Measurements from ENCODE around the gene PNPLA6. TPM values are rescaled to one million over a fixed set of nuclear protein-coding genes. Genes with fewer than 3 reads are reported as not detected.
"Not testable (repeated sequence)": the region's sequence is repeated elsewhere in the genome, so short reads cannot be mapped to it uniquely, and the experiment has no call there.

PNPLA6 gene
- total RNA-seq, 1 donor from 2014 or later, result 129 TPM

DNA sequence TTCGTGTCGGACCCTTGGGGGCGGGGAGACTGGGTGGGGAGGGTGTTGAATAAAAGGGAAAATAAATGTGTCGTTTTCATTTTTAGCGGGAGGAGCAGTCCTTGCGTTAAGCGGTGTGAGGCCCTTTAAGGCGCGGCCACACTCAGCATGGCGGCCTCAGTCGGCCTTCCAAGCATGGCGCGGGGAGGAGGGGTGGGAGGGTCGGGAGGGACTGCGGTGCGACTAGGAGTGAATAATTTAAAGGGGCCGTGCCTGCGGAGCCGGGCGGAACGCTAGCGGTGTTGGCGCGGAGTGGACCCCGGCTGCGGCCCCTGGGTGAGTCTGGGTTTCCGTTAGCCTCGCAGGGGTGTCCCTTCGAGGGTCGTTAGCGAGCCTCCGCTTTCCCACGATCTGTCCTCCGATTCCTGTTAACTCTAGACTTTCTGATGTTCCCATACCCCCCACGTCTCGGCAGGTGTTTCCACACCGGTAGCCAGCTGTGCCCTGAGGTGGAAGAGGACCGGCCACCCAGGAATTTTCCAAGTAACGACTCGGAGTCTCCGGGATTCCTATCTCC, 1.5 kb upstream of the PNPLA6 start:
- peaks cover 13% of the 10 kb centered on the region for H3K36me3 Mint-ChIP-seq (ENCODE audit: unreplicated experiment)
- TF ChIP-seq, protein P1, sequence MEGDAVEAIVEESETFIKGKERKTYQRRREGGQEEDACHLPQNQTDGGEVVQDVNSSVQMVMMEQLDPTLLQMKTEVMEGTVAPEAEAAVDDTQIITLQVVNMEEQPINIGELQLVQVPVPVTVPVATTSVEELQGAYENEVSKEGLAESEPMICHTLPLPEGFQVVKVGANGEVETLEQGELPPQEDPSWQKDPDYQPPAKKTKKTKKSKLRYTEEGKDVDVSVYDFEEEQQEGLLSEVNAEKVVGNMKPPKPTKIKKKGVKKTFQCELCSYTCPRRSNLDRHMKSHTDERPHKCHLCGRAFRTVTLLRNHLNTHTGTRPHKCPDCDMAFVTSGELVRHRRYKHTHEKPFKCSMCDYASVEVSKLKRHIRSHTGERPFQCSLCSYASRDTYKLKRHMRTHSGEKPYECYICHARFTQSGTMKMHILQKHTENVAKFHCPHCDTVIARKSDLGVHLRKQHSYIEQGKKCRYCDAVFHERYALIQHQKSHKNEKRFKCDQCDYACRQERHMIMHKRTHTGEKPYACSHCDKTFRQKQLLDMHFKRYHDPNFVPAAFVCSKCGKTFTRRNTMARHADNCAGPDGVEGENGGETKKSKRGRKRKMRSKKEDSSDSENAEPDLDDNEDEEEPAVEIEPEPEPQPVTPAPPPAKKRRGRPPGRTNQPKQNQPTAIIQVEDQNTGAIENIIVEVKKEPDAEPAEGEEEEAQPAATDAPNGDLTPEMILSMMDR (IDR thresholded peaks at IDR 0.05), result no peak
- H3K4me3 Mint-ChIP-seq (ENCODE audit: unreplicated experiment), result peak overlapping the region; percentile 94
- H3K4me1 Mint-ChIP-seq (ENCODE audit: unreplicated experiment), result peaks cover 15% of the 10 kb centered on the region
- H3K27me3 Mint-ChIP-seq (ENCODE audit: unreplicated experiment), result no peaks in the 10 kb centered on the region
- peak; percentile 89 for DNase-seq (ENCODE audit: extremely low spot score, unreplicated experiment)
- H3K9me3 Mint-ChIP-seq (ENCODE audit: unreplicated experiment), result no peaks in the 10 kb centered on the region
- H3K27ac Mint-ChIP-seq (ENCODE audit: unreplicated experiment), result peak overlapping the region; percentile 99

DNA sequence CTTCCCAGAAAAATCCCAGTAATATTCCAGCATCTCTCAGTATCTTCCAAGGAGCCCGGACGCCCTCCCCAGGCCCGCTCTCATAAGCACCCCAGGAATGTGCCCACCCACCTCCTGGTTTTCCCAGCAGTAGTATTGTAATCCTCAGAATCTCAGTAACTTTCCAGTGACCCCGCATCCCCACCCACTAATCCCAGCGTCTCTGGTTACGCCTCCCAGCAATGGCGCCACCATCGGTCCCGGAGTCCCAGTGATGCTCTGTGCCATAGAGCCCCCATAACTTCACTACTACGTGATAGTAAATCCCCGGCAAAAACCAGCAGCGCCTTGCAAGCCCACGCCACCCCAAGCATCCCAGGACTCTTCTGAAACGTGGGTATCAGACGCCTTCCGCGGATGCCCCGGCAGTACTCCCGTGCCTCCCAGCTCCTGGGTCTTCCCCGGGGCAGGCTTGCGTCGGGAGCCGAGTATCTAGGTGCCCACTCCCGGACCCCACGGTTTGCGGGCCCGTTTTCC, 928 bp upstream of the PNPLA6 start:
- peaks cover 12% of the 10 kb centered on the region for H3K36me3 Mint-ChIP-seq (ENCODE audit: unreplicated experiment)
- no peaks in the 10 kb centered on the region for H3K27me3 Mint-ChIP-seq (ENCODE audit: unreplicated experiment)
- H3K9me3 Mint-ChIP-seq (ENCODE audit: unreplicated experiment), result no peaks in the 10 kb centered on the region
- peaks cover 15% of the 10 kb centered on the region for H3K4me1 Mint-ChIP-seq (ENCODE audit: unreplicated experiment)
- peak; percentile 87 for DNase-seq (ENCODE audit: extremely low spot score, unreplicated experiment)
- H3K27ac Mint-ChIP-seq (ENCODE audit: unreplicated experiment), result peak overlapping the region; percentile 99
- H3K4me3 Mint-ChIP-seq (ENCODE audit: unreplicated experiment), result peak overlapping the region; percentile 94
- TF ChIP-seq, protein P1 (IDR thresholded peaks at IDR 0.05), result peak; percentile 25

DNA sequence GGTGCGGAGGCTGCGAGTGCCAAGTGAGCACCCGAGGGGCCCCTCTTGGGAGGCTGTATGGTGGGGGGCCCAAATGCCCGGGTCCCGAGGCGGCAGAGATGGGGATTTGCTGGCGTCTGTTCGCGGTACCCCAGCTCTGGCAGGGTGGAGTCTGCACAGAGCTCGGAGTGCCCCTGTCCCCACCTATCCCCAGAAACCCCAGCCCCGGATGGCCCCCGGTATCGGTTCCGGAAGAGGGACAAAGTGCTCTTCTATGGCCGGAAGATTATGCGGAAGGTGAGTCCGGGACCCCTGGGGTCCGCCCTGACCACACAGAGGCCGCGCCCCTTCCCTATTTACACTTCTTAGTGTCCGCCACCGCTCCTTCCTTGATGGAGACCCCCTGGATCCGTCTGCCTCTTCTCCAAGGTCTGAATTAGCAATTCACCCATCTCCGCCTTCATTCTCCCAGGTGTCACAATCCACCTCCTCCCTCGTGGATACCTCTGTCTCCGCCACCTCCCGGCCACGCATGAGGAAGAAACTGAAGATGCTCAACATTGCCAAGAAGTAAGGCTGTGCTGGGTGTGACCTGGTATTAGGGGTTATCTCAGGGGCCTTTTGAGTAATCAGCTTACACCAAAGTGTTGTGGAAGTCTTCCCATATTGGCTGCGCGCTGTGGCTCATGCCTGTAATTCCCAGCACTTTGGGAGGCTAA, 630 bp downstream of the PNPLA6 start:
- Mint-ChIP-seq H3K4me1 (ENCODE audit: unreplicated experiment) (peaks cover 15% of the 10 kb centered on the region), H3K36me3 (ENCODE audit: unreplicated experiment) (peaks cover 15% of the 10 kb centered on the region), H3K4me3 (ENCODE audit: unreplicated experiment) (peak overlapping the region; percentile 94), H3K9me3 (ENCODE audit: unreplicated experiment) (no peaks in the 10 kb centered on the region), H3K27me3 (ENCODE audit: unreplicated experiment) (no peaks in the 10 kb centered on the region), H3K27ac (ENCODE audit: unreplicated experiment) (peak overlapping the region; percentile 99)
- DNase-seq (ENCODE audit: extremely low spot score, unreplicated experiment), result no peak
- TF ChIP-seq, protein P1 (IDR thresholded peaks at IDR 0.05), result no peak

DNA sequence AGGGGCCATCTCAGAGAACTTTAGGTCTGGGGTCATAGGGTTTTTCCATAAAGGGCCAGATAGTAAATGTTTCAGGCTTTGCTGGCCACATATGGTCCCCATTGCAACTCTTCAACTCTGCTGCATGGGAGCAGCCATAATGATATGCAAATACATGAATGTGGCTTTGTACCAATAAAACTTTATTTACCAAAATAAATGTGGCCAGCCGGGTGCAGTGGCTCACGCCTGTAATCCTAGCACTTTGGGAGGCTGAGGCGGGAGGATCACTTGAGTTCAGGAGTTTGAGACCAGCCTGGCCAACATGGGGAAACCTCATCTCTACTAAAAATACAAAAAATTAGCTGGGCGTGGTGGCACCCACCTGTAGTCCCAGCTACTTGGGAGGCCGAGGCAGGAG, 3.5 kb downstream of the PNPLA6 start:
- H3K4me3 Mint-ChIP-seq (ENCODE audit: unreplicated experiment); DNase-seq (ENCODE audit: extremely low spot score, unreplicated experiment); H3K9me3 Mint-ChIP-seq (ENCODE audit: unreplicated experiment); H3K27me3 Mint-ChIP-seq (ENCODE audit: unreplicated experiment); H3K27ac Mint-ChIP-seq (ENCODE audit: unreplicated experiment): not testable (repeated sequence)
- peaks cover 11% of the 10 kb centered on the region for H3K4me1 Mint-ChIP-seq (ENCODE audit: unreplicated experiment)
- H3K36me3 Mint-ChIP-seq (ENCODE audit: unreplicated experiment), result peaks cover 27% of the 10 kb centered on the region

DNA sequence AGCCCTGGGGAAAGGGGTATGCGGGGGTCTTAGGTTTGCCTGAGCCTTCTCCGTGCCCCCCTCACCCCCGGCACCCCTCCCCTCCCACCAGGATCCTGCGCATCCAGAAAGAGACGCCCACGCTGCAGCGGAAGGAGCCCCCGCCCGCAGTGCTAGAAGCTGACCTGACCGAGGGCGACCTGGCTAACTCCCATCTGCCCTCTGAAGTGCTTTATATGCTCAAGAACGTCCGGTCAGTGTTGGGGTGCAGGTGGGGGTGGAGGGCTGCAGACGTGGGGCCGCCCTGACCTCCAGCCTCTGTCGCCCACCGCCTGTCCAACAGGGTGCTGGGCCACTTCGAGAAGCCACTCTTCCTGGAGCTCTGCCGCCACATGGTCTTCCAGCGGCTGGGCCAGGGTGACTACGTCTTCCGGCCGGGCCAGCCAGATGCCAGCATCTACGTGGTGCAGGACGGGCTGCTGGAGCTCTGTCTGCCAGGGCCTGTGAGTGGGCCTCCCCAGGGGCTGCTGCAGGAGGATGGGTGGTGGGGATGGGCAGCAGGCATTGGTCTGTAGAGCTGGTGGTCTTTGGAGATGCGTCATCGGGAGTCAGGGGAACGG, 4.4 kb downstream of the PNPLA6 start:
- Mint-ChIP-seq H3K9me3 (ENCODE audit: unreplicated experiment) (no peaks in the 10 kb centered on the region), H3K27me3 (ENCODE audit: unreplicated experiment) (no peaks in the 10 kb centered on the region), H3K4me3 (ENCODE audit: unreplicated experiment) (no peak overlapping the region), H3K27ac (ENCODE audit: unreplicated experiment) (no peak overlapping the region), H3K36me3 (ENCODE audit: unreplicated experiment) (peaks cover 27% of the 10 kb centered on the region), H3K4me1 (ENCODE audit: unreplicated experiment) (peaks cover 11% of the 10 kb centered on the region)
- TF ChIP-seq, protein P1 (IDR thresholded peaks at IDR 0.05), result no peak
- no peak for DNase-seq (ENCODE audit: extremely low spot score, unreplicated experiment)

Measured in osteocyte (in vitro differentiated cells).